Smooth muscle cell (in vitro differentiated cells): ENCODE results near the gene RAD51AP2. TPM values are rescaled to one million over a fixed set of nuclear protein-coding genes. Genes with fewer than 3 reads are reported as not detected.
A peak's percentile ranks its signal among the peaks of the same experiment; 100 is the strongest.
"Not testable (repeated sequence)": the region's sequence is repeated elsewhere in the genome, so short reads cannot be mapped to it uniquely, and the experiment has no call there.

Experiments used
- DNase-seq: peaks from one replicate; lab custom pipeline; 2025; ENCODE audit not compliant: unreplicated experiment; lab: John Stamatoyannopoulos, UW
- H2AFZ ChIP-seq: fragments of 200-600 bp; sonication (generic); 2 replicates; pipeline ENCODE4 v1.6.0; 2016; ENCODE audit warnings: antibody characterized with exemption, low read depth, mild to moderate bottlenecking
- H3F3A ChIP-seq: fragments of 200-600 bp; sonication (generic); 2 replicates; pipeline ENCODE4 v1.6.0; 2017; ENCODE audit warnings: antibody characterized with exemption, low read depth
- H3K27ac ChIP-seq: fragments of 200-600 bp; sonication (generic); 2 replicates; pipeline ENCODE4 v1.5.1; 2016; ENCODE audit warnings: low read depth, mild to moderate bottlenecking
- H3K27me3 ChIP-seq: fragments of 200-600 bp; sonication (generic); 2 replicates; pipeline ENCODE4 v1.6.1; 2016; ENCODE audit warnings: low read depth, mild to moderate bottlenecking
- H3K36me3 ChIP-seq: fragments of 200-600 bp; sonication (generic); 2 replicates; pipeline ENCODE4 v1.5.1; 2016; ENCODE audit warnings: low read depth
- H3K4me1 ChIP-seq: fragments of 200-600 bp; sonication (generic); 2 replicates; pipeline ENCODE4 v1.5.1; 2016; ENCODE audit warnings: low read depth
- H3K4me2 ChIP-seq: fragments of 200-600 bp; sonication (generic); 2 replicates; pipeline ENCODE4 v1.6.0; 2016; ENCODE audit warnings: mild to moderate bottlenecking
- H3K4me3 ChIP-seq: fragments of 200-600 bp; sonication (generic); 2 replicates; pipeline ENCODE4 v1.5.1; 2016; ENCODE audit warnings: mild to moderate bottlenecking
- H3K79me2 ChIP-seq: fragments of 200-600 bp; sonication (generic); 2 replicates; pipeline ENCODE4 v1.6.0; 2016; ENCODE audit warnings: low read depth, mild to moderate bottlenecking
- H3K9ac ChIP-seq: fragments of 200-600 bp; sonication (generic); 2 replicates; pipeline ENCODE4 v1.6.0; 2016; ENCODE audit warnings: low read depth
- H3K9me3 ChIP-seq: fragments of 200-600 bp; sonication (generic); replicated peaks from 2 replicates; pipeline ENCODE4 v1.5.1; 2016; ENCODE audit warnings: low read depth
- H4K20me1 ChIP-seq: fragments of 200-600 bp; sonication (generic); 2 replicates; pipeline ENCODE4 v1.6.0; 2016; ENCODE audit warnings: low read depth
- CTCF ChIP-seq: fragments of 200-600 bp; sonication (generic); IDR thresholded peaks from 2 replicates; pipeline ENCODE4 v1.5.1; 2017; ENCODE audit warnings: borderline replicate concordance, mild to moderate bottlenecking, antibody characterized with exemption; ENCODE audit not compliant: insufficient read depth, poor library complexity, severe bottlenecking
- WGBS: methylation state at CpG from one replicate; pipeline ENCODE4 v1.1.7; 2016; ENCODE audit warnings: low lambda C conversion rate; 5-methylcytosine and 5-hydroxymethylcytosine counted together
- polyA plus RNA-seq: library from polyadenylated mRNA; unstranded; fragments of >200 nt; fragmentation: Nextera tagmentation; extraction: Ambion mirVana; gene quantifications from 2 replicates; pipeline ENCODE4 v1.2.1, GENCODE V29; 2016
- total RNA-seq: library from RNA; depleted of rRNA; stranded (reverse); fragments of >200 nt; gene quantifications from 2 replicates; pipeline ENCODE4 v1.2.3, GENCODE V29; 2014

Gene RAD51AP2
- total RNA-seq (0.04 and 0.22 TPM in 2 replicates), polyA plus RNA-seq (0.06 and 0.12 TPM in 2 replicates)

GRCh38 chr2:17518212-17519154 lies at the start of gene RAD51AP2:
Gene RAD51AP2 (minus strand): TSS chr2:17518440. CDS start chr2:17518415, 25 bp downstream.
- 6% methylated on average over 31 of the region's 38 CpGs for WGBS
- H3K9ac ChIP-seq: peak within 1 kb of the TSS; percentile 82
- peaks cover 18% of the 10 kb centered on the region for H3K4me1 ChIP-seq
- no peaks in the 10 kb centered on the region for H3K79me2 ChIP-seq
- no peaks in the 10 kb centered on the region for H3F3A ChIP-seq
- peak; percentile 89 for DNase-seq
- H3K4me2 ChIP-seq: peak within 1 kb of the TSS; percentile 93
- H3K27ac ChIP-seq: peak within 1 kb of the TSS; percentile 93
- H2AFZ ChIP-seq: peak within 1 kb of the TSS; percentile 87
- no peaks in the 10 kb centered on the region for H4K20me1 ChIP-seq
- H3K36me3 ChIP-seq: no peaks in the 10 kb centered on the region
- peak within 1 kb of the TSS; percentile 55 for H3K4me3 ChIP-seq
- H3K27me3 ChIP-seq: no peaks in the 10 kb centered on the region
- no peaks in the 10 kb centered on the region for H3K9me3 ChIP-seq
- TF ChIP-seq CTCF: no peak

- not testable (repeated sequence) for H3K79me2 ChIP-seq, H3K27me3 ChIP-seq, H3K4me3 ChIP-seq, H3K4me1 ChIP-seq, DNase-seq, H3K36me3 ChIP-seq, H3K9me3 ChIP-seq, H3K9ac ChIP-seq, H2AFZ ChIP-seq, H3F3A ChIP-seq, H3K27ac ChIP-seq, H4K20me1 ChIP-seq, H3K4me2 ChIP-seq
- WGBS: 91% methylated on average over 3 of the region's 3 CpGs
Measured at GRCh38 chr2:17565726-17566125, 47.5 kb upstream of the RAD51AP2 start.

GRCh38 chr2:17558878-17559277 lies 40.6 kb upstream of the RAD51AP2 start:
- H3K9me3 ChIP-seq: no peaks in the 10 kb centered on the region
- no peaks in the 10 kb centered on the region for H3K36me3 ChIP-seq
- H3K27ac ChIP-seq: no peak overlapping the region
- no peaks in the 10 kb centered on the region for H3K79me2 ChIP-seq
- no peak for DNase-seq
- 94% methylated on average over 3 of the region's 3 CpGs for WGBS
- TF ChIP-seq CTCF: no peak
- no peaks in the 10 kb centered on the region for H4K20me1 ChIP-seq
- H2AFZ ChIP-seq: no peak overlapping the region
- peaks cover 49% of the 10 kb centered on the region for H3K4me1 ChIP-seq
- H3K27me3 ChIP-seq: no peaks in the 10 kb centered on the region
- no peaks in the 10 kb centered on the region for H3F3A ChIP-seq
- no peak overlapping the region for H3K4me2 ChIP-seq
- no peak overlapping the region for H3K9ac ChIP-seq
- no peak overlapping the region for H3K4me3 ChIP-seq

- no peaks in the 10 kb centered on the region for H3K36me3 ChIP-seq
- no peaks in the 10 kb centered on the region for H4K20me1 ChIP-seq
- no peaks in the 10 kb centered on the region for H3K27me3 ChIP-seq
- peaks cover 49% of the 10 kb centered on the region for H3K4me1 ChIP-seq
- H2AFZ ChIP-seq: no peak overlapping the region
- H3K9ac ChIP-seq: no peak overlapping the region
- no peak overlapping the region for H3K4me2 ChIP-seq
- H3K9me3 ChIP-seq: no peaks in the 10 kb centered on the region
- H3K79me2 ChIP-seq: no peaks in the 10 kb centered on the region
- no peak for TF ChIP-seq CTCF
- no peak overlapping the region for H3K27ac ChIP-seq
- DNase-seq: no peak
- no peak overlapping the region for H3K4me3 ChIP-seq
- H3F3A ChIP-seq: no peaks in the 10 kb centered on the region
Measured at GRCh38 chr2:17558053-17558452, 39.8 kb upstream of the RAD51AP2 start.
